ENCODE data around the gene RBMS2. TPM values are rescaled to one million over a fixed set of nuclear protein-coding genes. Genes with fewer than 3 reads are reported as not detected.
"Not testable (repeated sequence)": the region's sequence is repeated elsewhere in the genome, so short reads cannot be mapped to it uniquely, and the experiment has no call there.

RBMS2 gene
- total RNA-seq, 1 donor: 7.5 TPM

- no peak for DNase-seq (ENCODE audit: low read depth in 2 of 3, low spot score in 2 of 3)
Observed at GRCh38 chr12:56510786-56511185, 10.8 kb upstream of the RBMS2 start.

- DNase-seq (ENCODE audit: low read depth in 2 of 3, low spot score in 2 of 3): not testable (repeated sequence)
Observed at GRCh38 chr12:56514014-56514318, 7.7 kb upstream of the RBMS2 start.

- DNase-seq (ENCODE audit: low read depth in 2 of 3, low spot score in 2 of 3): no peak
Observed at GRCh38 chr12:56517854-56518253, 3.8 kb upstream of the RBMS2 start.

GRCh38 chr12:56518570-56518969, 3.0 kb upstream of the RBMS2 start:
- no peak for DNase-seq (ENCODE audit: low read depth in 2 of 3, low spot score in 2 of 3)

DNA sequence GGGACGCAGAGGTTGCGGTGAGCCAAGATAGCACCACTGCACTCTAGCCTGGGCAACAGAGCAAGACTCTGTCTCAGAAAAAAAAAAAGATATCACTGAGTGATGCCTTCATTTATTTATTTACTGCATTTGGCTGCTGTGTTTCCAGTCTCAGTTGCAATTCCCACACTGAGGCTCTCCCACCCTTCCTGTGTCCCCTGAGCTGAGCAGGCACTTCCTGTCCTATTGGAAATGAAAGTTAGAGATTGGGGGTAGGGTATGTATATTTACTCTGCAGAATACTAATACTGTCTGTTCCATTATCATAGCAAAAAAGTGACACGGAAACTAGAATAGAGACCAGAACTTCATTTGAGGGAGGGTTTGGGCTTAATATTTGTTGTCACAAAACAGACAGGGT, 1.6 kb upstream of the RBMS2 start:
- DNase-seq (ENCODE audit: low read depth in 2 of 3, low spot score in 2 of 3): no peak

DNA sequence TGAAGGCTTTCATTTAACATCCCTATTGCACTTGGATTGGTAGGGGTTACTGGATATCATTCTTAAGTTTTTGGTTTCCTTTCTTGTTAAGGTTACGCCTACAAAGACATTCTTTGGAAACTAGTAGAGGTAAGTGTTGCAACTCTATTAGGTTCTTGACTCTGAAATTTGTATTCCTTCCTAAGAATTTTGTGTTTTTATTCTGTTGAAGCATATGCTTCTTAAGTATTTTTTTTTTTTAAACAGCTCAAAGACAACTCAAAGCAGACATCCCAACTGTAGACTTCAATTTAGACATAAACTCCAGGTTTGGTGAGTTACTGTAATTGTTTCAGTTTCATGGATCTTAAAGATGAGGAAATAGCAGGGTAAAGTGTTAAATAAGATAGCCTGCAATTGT, 1.1 kb upstream of the RBMS2 start:
- DNase-seq (ENCODE audit: low read depth in 2 of 3, low spot score in 2 of 3): no peak

GRCh38 chr12:56521209-56521589, 421 bp upstream of the RBMS2 start:
- no peak for DNase-seq (ENCODE audit: low read depth in 2 of 3, low spot score in 2 of 3)

DNA sequence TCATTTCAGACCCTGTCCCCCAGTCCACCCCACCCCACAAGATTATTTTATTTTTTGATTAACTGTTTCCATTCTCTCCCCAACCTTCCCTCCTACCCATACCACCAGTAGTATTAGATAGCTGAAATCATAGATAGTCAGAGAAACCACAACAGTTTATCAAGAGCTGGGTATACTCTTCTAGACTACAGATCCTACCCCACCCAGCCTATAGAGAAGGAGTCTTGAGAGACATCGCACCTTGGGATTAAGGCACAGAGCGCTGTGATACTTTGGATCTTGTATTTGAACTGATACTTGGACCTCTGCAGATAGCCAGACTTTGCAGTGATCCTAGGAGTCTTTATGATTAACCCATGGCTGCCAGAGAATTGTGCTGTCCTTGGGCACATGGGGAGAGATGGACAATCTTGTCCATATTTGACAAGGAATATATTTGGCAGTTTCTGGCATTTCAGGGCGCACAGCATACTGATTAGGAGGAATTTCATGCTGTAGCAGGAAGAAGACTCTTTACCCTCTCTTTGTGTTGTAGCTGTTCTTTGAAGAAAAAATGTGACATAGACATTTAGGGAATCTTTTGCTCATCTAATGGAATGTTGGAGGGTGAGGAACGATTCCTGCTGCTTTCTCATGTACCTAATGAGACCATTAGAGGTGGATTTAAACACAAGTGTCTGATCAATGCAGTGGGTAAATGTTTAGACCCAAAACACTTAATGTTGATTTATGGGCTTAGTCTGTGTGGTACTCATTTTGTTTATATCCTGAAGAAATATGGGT, 982 bp downstream of the RBMS2 start:
- no peak for DNase-seq (ENCODE audit: low read depth in 2 of 3, low spot score in 2 of 3)

DNA sequence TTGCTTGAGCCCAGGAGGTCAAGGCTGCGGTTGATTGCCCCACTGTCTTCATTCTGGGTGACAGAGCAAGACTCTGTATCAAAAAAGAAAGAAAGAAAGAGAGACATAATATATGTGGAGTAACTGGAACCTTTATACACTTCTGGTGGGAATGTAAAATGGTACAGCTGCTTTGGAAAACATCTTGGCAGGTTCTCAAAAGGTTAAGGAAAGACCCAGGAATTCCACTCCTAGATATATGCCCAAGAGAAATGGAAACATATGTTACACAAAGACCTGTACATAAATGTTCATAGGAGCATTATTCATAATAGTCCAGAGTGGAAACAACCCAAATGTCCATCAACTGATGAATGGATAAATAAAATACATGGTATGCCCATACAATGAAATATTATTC, 7.2 kb downstream of the RBMS2 start:
- DNase-seq (ENCODE audit: low read depth in 2 of 3, low spot score in 2 of 3): no peak

DNA sequence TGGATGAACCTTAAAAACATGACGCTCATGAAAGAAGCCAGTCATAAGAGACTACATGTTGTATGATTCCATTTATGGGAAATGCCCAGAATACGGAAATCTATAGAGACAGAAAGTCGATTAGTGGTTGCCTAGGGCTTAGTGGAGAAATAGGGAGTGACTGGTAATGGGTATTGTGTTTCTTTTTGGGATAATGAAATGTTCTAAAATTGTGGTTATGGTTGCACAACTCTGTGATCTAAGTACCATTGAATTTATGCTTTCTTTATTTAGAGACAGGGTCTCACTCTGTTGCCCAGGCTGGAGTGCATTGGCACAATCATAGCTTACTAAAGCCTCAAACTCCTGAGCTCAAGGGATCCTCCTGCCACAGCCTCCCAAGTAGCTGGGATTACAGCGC, 8.0 kb downstream of the RBMS2 start:
- no peak for DNase-seq (ENCODE audit: low read depth in 2 of 3, low spot score in 2 of 3)

DNA sequence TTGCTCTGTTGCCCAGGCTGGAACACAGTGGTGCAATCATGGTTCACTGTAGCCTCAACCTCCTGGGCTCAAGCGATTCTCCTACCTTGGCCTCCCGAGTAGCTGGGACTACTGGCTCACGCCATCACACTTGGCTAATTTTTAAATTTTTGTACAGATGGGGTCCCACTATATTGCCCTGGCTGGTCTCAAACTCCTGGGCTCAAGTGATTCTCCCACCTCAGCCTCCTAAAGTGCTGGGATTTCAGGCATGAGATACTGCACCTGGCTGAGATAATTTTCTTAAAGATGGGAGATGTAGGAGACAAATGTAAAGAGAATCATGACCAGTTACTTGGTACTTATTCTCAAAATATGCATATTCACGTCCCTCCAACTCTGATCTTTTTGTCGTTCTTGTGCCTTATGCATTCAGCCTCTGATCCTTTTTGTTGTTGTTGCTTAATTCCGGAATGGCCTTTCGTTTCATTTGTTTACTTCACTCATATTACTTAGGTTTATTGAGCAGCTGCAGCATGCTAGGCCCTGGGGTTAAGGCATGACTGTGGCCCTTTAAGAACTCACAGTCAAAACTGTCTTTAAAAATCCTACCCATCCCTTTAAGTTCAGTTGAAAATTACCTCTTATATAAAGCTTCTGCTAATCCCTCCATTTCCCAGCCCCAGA, 8.9 kb downstream of the RBMS2 start:
- no peak for DNase-seq (ENCODE audit: low read depth in 2 of 3, low spot score in 2 of 3)

- DNase-seq (ENCODE audit: low read depth in 2 of 3, low spot score in 2 of 3): no peak
Observed at GRCh38 chr12:56537546-56537945, 15.9 kb downstream of the RBMS2 start.

- DNase-seq (ENCODE audit: low read depth in 2 of 3, low spot score in 2 of 3): no peak
Observed at GRCh38 chr12:56541631-56542030, 20.0 kb downstream of the RBMS2 start.

DNA sequence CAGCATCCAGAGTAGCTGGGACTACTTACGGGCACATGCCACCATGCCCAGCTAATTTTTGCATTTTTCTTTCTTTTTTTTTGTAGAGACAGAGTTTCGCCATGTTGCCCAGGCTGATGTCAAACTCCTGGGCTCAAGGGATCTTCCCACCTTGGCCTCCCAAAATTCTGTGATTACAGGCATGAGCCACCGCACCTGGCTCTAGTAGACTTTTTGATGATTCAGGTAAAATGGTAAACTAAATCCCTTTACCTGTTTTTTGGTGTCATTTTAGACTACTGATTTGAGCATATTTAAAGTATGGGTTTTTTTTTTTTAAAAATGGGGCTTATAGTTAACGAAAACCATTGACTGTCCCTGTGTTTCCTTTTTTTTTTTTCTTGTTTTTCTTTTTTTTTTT, 20.5 kb downstream of the RBMS2 start:
- DNase-seq (ENCODE audit: low read depth in 2 of 3, low spot score in 2 of 3): no peak

DNA sequence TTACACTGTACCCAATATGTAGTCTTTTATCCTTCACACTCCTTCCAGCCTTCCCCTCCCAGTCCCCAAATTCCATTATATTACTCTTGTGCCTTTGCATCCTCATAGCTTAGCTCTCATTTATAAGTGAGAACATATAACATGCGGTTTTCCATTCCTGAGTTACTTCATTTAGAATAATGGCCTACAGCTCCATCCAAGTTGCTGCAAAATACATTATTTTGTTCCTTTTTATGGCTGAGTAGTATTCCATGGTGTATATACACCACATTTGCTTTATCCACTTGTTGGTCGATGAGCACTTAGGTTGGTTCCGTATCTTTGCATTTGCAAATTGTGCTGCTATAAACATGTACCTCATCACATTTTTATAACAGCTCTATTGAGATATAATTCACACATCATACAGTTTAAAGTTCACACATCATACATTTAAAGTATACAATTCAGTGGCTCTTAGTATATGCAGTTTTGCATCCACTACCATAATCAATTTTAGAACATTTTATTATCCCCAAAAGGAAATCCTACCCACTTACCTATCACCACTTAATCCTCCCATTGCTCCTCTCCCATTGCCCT, 23.5 kb downstream of the RBMS2 start:
- DNase-seq (ENCODE audit: low read depth in 2 of 3, low spot score in 2 of 3): no peak

DNA sequence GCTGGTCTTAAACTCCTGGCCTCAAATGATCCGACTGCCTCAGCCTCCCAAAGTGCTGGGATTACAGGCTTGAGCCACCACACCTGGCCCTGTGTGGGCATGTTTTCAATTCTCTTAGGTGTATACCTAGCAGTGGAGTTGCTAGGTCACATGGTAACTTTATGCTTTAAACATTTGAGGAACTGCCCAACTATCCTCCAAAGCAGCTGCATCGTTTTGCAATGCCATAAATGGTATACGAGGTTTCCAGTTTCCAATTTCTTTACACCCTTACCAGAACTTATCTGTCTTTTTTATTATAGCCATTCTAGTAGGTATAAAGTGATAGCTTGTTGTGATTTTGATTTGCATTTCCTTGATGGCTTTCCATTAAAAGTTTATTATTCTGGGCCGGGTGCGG, 25.1 kb downstream of the RBMS2 start:
- no peak for DNase-seq (ENCODE audit: low read depth in 2 of 3, low spot score in 2 of 3)

GRCh38 chr12:56551070-56551469, 29.4 kb downstream of the RBMS2 start:
- no peak for DNase-seq (ENCODE audit: low read depth in 2 of 3, low spot score in 2 of 3)

GRCh38 chr12:56565510-56566101, 44.0 kb downstream of the RBMS2 start:
- DNase-seq (ENCODE audit: low read depth in 2 of 3, low spot score in 2 of 3): peak in 2 of 3 donors; percentile 42 to 66

DNA sequence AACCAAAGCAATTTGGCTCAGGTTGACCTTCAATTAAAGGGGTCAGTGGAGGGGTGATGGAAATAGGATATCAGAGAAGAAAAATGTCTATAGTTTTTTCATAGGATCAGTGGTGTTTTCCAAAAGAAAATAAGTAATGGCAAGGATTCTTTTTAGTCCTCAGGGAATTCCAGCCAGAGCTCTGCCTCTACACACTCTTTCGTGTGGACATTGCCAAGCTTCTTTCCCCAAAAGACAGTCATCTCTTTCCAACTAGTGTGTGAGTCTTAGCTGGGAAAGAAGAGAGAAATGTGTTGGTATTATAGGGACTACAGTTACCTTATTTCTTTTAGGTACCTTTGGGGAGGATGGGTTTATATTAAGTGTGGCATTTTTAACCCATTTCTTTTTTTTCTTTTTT, 46.5 kb downstream of the RBMS2 start:
- DNase-seq (ENCODE audit: low read depth in 2 of 3, low spot score in 2 of 3): no peak

DNA sequence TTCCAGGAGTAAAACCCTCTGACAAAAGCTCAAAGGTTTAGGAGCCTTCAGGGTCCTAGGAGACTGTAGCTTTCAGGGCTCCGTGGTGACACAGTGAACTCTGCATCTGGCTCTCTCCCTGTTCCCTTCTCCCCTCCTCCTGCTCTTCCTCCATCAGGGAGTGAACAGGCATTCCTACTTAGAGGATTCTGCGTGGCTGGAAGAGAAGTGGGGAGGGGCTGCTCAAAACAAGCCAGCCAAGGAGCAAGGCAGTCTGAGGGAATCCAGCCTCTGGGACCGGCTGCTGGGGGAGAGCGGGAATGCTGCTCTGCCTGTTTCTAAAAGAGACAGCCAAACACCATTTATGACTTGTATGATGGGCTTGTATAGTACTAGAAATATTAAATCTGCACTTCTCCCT, 49.5 kb downstream of the RBMS2 start:
- DNase-seq (ENCODE audit: low read depth in 2 of 3, low spot score in 2 of 3): no peak

DNA sequence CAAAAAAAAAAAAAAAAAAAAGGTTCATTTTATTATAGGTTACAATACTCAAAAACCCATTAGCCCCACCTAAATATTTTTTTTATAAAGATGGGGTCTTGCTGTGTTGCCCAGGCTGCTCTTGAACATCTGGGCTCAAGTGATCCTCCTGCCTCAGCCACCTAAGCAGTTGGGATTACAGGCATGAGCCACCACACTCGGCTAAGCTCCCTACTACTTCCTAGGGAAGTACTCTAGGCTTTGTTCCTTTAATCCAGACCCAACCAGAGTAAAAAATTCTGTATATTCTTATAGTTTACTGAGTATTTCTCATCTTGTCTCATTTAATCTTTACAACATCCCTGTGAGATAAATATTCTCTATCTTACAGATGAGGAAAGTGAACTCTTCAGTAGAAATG, 50.7 kb downstream of the RBMS2 start:
- no peak for DNase-seq (ENCODE audit: low read depth in 2 of 3, low spot score in 2 of 3)

DNA sequence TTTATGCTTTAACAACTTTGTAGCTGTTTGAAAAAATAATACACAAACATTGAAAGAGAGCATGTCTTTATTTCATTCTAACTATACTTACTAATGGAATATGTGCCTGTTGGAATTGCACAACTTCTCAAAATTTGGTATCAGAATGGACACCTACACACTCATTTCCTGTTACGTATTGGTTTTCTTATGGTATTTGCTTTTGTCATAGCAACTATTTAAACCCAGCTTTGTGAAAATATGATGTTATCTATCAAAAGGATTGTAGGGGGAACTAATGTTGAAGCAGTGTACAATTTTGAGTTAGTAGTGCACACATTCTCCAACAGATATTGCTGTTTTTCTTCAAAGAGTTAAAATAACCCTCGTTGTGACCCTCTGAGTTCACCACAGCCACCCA, 52.6 kb downstream of the RBMS2 start:
- peak in 1 of 3 donors; percentile 78 for DNase-seq (ENCODE audit: low read depth in 2 of 3, low spot score in 2 of 3)

Measured in hematopoietic multipotent progenitor cell (in vitro differentiated cells).